ENCODE data around the gene STRBP. TPM values are rescaled to one million over a fixed set of nuclear protein-coding genes. Genes with fewer than 3 reads are reported as not detected.

STRBP gene
- total RNA-seq, 2 donors from 2014 or later: 20.1 to 24.5 TPM

DNA sequence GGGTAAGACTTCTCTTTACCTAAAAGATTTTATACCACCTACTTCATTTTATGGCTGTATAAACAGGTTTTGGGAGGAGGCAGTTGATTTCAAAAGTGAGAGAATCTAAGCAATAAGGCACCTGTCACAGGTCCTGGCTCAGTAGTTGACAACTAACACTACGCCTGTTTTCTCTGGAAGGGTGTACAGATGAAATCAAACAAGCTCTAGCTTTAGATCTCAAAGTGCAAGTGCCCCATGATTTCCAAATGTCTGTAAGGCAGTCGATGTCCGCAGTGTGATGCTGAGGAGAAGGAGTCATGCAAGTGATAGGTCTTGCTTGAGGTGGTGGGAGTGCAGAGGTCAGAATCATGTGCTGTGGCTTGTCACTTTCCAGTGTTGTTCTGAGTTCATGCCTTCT lies 168.8 kb downstream of the STRBP start:
- peaks cover 5% of the 10 kb centered on the region for H3K4me1 ChIP-seq (replicated peaks)
- DNase-seq (ENCODE audit: low spot score): no peak
- intact Hi-C loops (cut with DNase I): no loop called here
- H3K27ac ChIP-seq: no peak overlapping the region
- no peaks in the 10 kb centered on the region for H3K36me3 ChIP-seq
- no peaks in the 10 kb centered on the region for H3K9me3 ChIP-seq
- no peak for TF ChIP-seq POLR2AphosphoS5 (IDR thresholded peaks at IDR 0.05)
- no peaks in the 10 kb centered on the region for H3K27me3 ChIP-seq (replicated peaks; ENCODE audit: insufficient read depth)
- WGBS: 90% methylated on average over 3 of the region's 3 CpGs
- H3K4me3 ChIP-seq: no peak overlapping the region

DNA sequence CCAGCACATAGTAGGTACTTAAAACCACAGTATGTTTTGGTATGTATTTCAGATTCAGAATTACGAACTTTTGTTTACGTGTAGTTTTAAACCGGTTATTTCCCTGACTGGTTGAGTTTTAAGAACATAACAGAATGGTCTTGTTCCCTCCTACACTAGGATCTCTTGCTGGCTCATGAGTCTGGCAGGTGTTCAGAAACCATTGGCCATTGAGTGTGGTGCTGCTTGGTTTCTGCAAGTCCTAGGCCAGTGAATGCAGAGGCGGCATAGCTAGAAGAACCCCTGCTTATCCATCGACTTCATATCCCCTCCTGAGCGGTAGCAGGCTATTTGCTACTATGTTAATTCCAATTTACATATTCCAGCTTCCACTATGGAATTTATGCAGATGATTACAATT lies 169.3 kb downstream of the STRBP start:
- DNase-seq (ENCODE audit: low spot score): no peak
- intact Hi-C loops (cut with DNase I): no loop called here
- Histone ChIP-seq H3K27ac (no peak overlapping the region), H3K36me3 (no peaks in the 10 kb centered on the region), H3K9me3 (no peaks in the 10 kb centered on the region), H3K27me3 (replicated peaks; ENCODE audit: insufficient read depth) (no peaks in the 10 kb centered on the region), H3K4me3 (no peak overlapping the region), H3K4me1 (replicated peaks) (peaks cover 5% of the 10 kb centered on the region)
- WGBS: 90% methylated on average over 6 of the region's 6 CpGs
- no peak for TF ChIP-seq POLR2A (IDR thresholded peaks at IDR 0.05)
- no peak for TF ChIP-seq POLR2AphosphoS5 (IDR thresholded peaks at IDR 0.05)
- TF ChIP-seq, protein P1, sequence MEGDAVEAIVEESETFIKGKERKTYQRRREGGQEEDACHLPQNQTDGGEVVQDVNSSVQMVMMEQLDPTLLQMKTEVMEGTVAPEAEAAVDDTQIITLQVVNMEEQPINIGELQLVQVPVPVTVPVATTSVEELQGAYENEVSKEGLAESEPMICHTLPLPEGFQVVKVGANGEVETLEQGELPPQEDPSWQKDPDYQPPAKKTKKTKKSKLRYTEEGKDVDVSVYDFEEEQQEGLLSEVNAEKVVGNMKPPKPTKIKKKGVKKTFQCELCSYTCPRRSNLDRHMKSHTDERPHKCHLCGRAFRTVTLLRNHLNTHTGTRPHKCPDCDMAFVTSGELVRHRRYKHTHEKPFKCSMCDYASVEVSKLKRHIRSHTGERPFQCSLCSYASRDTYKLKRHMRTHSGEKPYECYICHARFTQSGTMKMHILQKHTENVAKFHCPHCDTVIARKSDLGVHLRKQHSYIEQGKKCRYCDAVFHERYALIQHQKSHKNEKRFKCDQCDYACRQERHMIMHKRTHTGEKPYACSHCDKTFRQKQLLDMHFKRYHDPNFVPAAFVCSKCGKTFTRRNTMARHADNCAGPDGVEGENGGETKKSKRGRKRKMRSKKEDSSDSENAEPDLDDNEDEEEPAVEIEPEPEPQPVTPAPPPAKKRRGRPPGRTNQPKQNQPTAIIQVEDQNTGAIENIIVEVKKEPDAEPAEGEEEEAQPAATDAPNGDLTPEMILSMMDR (IDR thresholded peaks at IDR 0.05): no peak

DNA sequence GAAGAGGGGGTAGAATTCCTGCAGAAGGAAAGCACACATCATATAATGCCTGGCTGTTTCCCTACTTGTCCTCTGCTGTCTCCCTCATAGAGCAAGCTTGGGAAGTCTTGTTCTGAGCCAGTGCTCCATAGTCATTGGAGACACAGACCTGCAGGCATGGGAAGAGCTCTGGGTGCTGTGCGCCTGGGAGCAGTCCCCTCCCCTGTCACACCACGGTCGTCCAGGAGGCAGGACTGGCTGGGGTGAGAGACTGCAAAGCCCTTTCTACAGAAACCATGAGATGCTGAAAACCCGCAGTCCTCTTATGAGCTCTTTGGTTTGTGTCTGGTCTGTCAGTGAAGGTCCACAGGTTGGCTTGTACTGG lies 170.3 kb downstream of the STRBP start:
- H3K27ac ChIP-seq: no peak overlapping the region
- H3K4me3 ChIP-seq: no peak overlapping the region
- H3K36me3 ChIP-seq: no peaks in the 10 kb centered on the region
- no peaks in the 10 kb centered on the region for H3K27me3 ChIP-seq (replicated peaks; ENCODE audit: insufficient read depth)
- no peak for DNase-seq (ENCODE audit: low spot score)
- no peaks in the 10 kb centered on the region for H3K9me3 ChIP-seq
- intact Hi-C loops (cut with DNase I): no loop called here
- WGBS: 70% methylated on average over 4 of the region's 4 CpGs
- no peak for TF ChIP-seq POLR2AphosphoS5 (IDR thresholded peaks at IDR 0.05)
- TF ChIP-seq POLR2A (IDR thresholded peaks at IDR 0.05): no peak
- TF ChIP-seq, protein P1 (IDR thresholded peaks at IDR 0.05): no peak
- peaks cover 5% of the 10 kb centered on the region for H3K4me1 ChIP-seq (replicated peaks)

DNA sequence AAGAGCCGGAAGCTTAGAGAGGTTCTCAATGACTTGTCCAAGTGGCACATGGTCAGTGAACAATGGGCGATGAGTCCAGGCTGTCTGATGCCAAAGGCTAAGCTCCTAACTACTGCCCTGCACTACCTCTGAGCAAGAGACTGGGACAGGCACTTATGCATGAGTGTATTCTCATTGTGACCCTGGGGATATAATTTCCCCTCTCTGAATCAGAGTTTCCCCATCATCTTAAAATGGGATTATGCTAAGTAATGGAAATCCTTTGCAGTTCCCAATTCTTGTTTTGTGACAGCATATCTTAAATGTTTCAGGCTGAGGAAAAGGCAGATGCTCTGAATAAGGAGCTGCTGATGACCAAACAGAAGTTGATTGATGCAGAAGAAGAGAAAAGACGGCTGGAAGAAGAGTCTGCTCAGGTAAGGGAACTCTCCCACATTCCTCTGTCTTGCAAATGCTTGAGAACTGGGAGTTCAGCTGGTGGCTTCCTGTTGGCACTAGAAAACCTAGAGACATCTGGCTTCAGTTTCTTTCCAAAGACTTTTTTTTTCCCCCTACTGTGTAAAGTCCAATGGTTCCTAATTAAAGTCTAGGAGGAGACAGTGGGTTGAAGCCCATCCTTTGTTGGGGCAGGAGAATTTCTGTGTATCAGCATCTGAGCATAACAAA lies 170.8 kb downstream of the STRBP start:
- intact Hi-C loops (cut with DNase I): no loop called here
- Histone ChIP-seq H3K4me1 (replicated peaks) (peaks cover 3% of the 10 kb centered on the region), H3K4me3 (no peak overlapping the region), H3K27ac (no peak overlapping the region), H3K9me3 (no peaks in the 10 kb centered on the region), H3K36me3 (no peaks in the 10 kb centered on the region), H3K27me3 (replicated peaks; ENCODE audit: insufficient read depth) (no peaks in the 10 kb centered on the region)
- TF ChIP-seq POLR2AphosphoS5 (IDR thresholded peaks at IDR 0.05): no peak
- no peak for TF ChIP-seq POLR2A (IDR thresholded peaks at IDR 0.05)
- TF ChIP-seq, protein P1 (IDR thresholded peaks at IDR 0.05): no peak
- DNase-seq (ENCODE audit: low spot score): no peak
- 76% methylated on average over 3 of the region's 3 CpGs for WGBS

DNA sequence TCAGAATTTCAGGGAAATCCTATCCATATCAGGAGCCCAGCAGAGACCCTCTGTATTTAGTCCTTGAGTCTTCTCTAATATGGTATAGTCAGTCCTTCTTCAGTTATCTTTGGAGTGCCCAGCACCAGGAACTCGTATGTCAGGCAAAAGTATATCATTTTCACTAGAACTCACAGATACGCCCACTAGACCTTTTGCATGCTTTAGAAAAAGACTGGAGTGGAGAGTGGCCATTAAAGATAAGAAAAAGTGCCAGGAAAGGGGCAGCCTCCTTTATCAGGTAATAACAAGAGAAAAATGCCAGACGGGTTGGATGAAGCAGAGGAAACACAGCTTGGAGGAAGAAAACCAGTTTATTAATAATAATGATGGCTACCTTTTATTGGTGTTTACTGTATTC lies 171.4 kb downstream of the STRBP start:
- H3K27ac ChIP-seq: no peak overlapping the region
- WGBS: 88% methylated on average over 3 of the region's 3 CpGs
- intact Hi-C loops (cut with DNase I): no loop called here
- H3K4me3 ChIP-seq: no peak overlapping the region
- no peak for DNase-seq (ENCODE audit: low spot score)
- TF ChIP-seq POLR2A (IDR thresholded peaks at IDR 0.05): no peak
- TF ChIP-seq POLR2AphosphoS5 (IDR thresholded peaks at IDR 0.05): no peak
- TF ChIP-seq, protein P1 (IDR thresholded peaks at IDR 0.05): no peak
- H3K36me3 ChIP-seq: no peaks in the 10 kb centered on the region
- no peaks in the 10 kb centered on the region for H3K4me1 ChIP-seq (replicated peaks)
- H3K27me3 ChIP-seq (replicated peaks; ENCODE audit: insufficient read depth): no peaks in the 10 kb centered on the region
- no peaks in the 10 kb centered on the region for H3K9me3 ChIP-seq

Data from prostate gland (tissue), 2 donors.